ENCODE results near the gene ATXN7L3. TPM values are rescaled to one million over a fixed set of nuclear protein-coding genes. Genes with fewer than 3 reads are reported as not detected.
A peak's percentile ranks its signal among the peaks of the same experiment; 100 is the strongest.

Gene ATXN7L3
- total RNA-seq, 4 donors from 2014 or later = 39.3 to 46.0 (median 40.6) TPM

DNA sequence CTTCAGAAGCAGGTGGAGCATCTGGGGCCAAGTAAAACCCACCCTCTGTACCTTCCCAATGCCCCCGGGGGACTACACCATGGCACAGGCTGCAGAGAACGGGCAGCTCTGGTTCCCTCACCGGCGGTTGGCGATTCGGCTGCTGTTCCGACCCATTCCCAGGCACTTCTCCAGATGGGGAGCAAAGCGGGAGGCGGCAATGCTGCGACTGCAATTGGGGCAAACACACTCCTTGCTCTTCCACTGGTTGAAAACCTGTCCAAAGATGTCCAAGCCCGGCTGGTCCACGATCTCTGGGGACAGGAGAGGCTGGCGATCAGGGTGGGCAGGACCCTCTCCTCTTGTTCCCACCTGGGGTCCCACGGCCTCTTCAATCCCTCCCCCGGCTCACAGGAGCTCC is 2.6 kb downstream of the ATXN7L3 start:
- TF ChIP-seq, protein P1, sequence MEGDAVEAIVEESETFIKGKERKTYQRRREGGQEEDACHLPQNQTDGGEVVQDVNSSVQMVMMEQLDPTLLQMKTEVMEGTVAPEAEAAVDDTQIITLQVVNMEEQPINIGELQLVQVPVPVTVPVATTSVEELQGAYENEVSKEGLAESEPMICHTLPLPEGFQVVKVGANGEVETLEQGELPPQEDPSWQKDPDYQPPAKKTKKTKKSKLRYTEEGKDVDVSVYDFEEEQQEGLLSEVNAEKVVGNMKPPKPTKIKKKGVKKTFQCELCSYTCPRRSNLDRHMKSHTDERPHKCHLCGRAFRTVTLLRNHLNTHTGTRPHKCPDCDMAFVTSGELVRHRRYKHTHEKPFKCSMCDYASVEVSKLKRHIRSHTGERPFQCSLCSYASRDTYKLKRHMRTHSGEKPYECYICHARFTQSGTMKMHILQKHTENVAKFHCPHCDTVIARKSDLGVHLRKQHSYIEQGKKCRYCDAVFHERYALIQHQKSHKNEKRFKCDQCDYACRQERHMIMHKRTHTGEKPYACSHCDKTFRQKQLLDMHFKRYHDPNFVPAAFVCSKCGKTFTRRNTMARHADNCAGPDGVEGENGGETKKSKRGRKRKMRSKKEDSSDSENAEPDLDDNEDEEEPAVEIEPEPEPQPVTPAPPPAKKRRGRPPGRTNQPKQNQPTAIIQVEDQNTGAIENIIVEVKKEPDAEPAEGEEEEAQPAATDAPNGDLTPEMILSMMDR (IDR thresholded peaks at IDR 0.05 in 4 of 5, conservative IDR thresholded peaks at IDR 0.05 in 1 of 5) = no peak
- TF ChIP-seq POLR2A (IDR thresholded peaks at IDR 0.05) = no peak
- in situ Hi-C loops (cut with MboI; ENCODE audit: low sequenced_read_pairs in 4 of 4) = no loop called here
- Histone ChIP-seq H3K27ac (peak overlapping the region in 2 of 4 donors; percentile 94 to 98), H3K4me1 (peaks cover 9 to 15% of the 10 kb centered on the region in 2 donors), H3K36me3 (peaks cover 0 to 37% of the 10 kb centered on the region in 2 donors), H3K4me3 (no peak overlapping the region), H3K27me3 (no peaks in the 10 kb centered on the region), H3K9me3 (no peaks in the 10 kb centered on the region)
- intact Hi-C loops (cut with DNase I; ENCODE audit: low total_unique reads) = no loop called here
- ATAC-seq (no peak), DNase-seq (no peak)

DNA sequence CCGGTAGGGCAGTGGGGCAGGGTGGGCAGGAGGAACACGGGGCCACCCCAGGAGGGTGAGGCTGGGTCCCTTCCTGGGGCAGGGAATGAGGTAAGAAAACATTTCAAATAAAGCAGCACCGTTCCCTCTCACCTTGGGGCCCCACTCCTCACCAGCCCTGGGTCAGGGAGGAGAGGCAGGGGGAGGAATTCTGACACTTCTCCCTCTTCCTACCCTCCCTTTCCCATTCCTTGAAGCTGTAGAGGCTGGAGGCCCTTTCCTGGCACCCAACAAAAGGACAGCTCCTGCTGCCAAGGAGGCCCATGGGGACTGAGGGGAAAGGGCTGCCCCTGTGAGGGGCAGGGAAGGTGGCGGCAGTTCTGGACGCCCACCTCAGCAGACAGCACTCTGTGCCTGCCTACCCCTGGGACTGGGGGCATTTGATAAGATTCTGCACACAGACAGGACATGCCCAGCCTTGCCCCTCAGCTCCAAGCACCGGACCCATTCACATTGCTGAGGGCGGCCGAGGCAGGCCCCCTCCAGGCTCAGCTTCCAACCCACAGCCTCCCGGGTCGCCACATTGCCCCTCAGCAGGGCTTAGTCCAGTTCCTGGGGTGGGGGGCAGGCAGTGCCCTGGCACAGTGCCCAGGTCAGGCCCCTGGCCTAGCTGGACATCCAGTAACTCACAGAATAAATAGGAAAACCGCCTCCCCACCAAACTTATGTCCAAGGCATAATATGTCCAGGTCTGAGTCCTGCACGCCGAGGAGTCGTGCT is 6.2 kb downstream of the ATXN7L3 start:
- Histone ChIP-seq H3K27ac (no peak overlapping the region), H3K4me3 (no peak overlapping the region), H3K36me3 (peaks cover 0 to 58% of the 10 kb centered on the region in 2 donors), H3K27me3 (no peaks in the 10 kb centered on the region), H3K9me3 (no peaks in the 10 kb centered on the region), H3K4me1 (peaks cover 7 to 9% of the 10 kb centered on the region in 2 donors)
- intact Hi-C loops (cut with DNase I; ENCODE audit: low total_unique reads) = no loop called here
- TF ChIP-seq, protein P1 (IDR thresholded peaks at IDR 0.05 in 4 of 5, conservative IDR thresholded peaks at IDR 0.05 in 1 of 5) = no peak
- TF ChIP-seq POLR2A (IDR thresholded peaks at IDR 0.05) = no peak
- DNase-seq (no peak), ATAC-seq (no peak)
- in situ Hi-C loops (cut with MboI; ENCODE audit: low sequenced_read_pairs in 4 of 4) = no loop called here

GRCh38 chr17:44192750-44193149 is 6.9 kb downstream of the ATXN7L3 start:
- no peak for DNase-seq
- TF ChIP-seq POLR2A (IDR thresholded peaks at IDR 0.05) = no peak
- TF ChIP-seq, protein P1 (IDR thresholded peaks at IDR 0.05 in 4 of 5, conservative IDR thresholded peaks at IDR 0.05 in 1 of 5) = no peak
- Histone ChIP-seq H3K36me3 (peaks cover 0 to 58% of the 10 kb centered on the region in 2 donors), H3K4me1 (peaks cover 7 to 9% of the 10 kb centered on the region in 2 donors), H3K9me3 (no peaks in the 10 kb centered on the region), H3K27ac (no peak overlapping the region), H3K4me3 (no peak overlapping the region), H3K27me3 (no peaks in the 10 kb centered on the region)
- intact Hi-C loops (cut with DNase I; ENCODE audit: low total_unique reads) (no loop called here), in situ Hi-C loops (cut with MboI; ENCODE audit: low sequenced_read_pairs in 4 of 4) (no loop called here)
- ATAC-seq = no peak

DNA sequence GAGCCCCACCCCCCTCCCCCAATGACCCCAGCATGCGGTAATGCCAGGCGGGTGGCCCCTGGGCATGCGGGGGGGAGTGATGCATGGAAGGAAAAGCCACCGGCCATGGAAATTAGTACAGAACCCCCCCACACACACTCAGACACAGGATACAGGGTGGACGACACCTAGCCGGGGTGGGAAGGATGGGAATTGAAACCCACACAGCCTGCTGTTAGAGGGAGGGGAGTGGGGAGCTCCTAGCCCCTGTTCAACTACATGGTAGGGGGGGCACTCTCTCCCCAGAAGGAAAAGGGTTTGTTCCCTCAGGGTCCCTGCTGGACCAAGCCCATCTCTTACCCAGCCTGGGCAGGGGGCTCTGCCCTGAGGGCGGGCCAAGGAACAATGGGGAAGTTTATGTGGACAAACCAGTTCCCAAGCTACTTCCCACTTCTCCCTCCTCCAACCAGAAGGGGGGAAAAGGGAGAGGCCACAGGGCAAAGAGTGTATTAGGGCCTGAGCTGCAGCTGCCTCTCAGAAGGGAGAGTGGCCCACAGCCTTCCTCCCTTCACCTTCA is 7.7 kb downstream of the ATXN7L3 start:
- H3K9me3 ChIP-seq = no peaks in the 10 kb centered on the region
- peaks cover 9 to 13% of the 10 kb centered on the region in 2 donors for H3K4me1 ChIP-seq
- in situ Hi-C loops (cut with MboI; ENCODE audit: low sequenced_read_pairs in 4 of 4) (no loop called here), intact Hi-C loops (cut with DNase I; ENCODE audit: low total_unique reads) (no loop called here)
- H3K36me3 ChIP-seq = peaks cover 0 to 50% of the 10 kb centered on the region in 2 donors
- no peak for ATAC-seq
- TF ChIP-seq, protein P1 (IDR thresholded peaks at IDR 0.05 in 4 of 5, conservative IDR thresholded peaks at IDR 0.05 in 1 of 5) = no peak
- no peak for TF ChIP-seq POLR2A (IDR thresholded peaks at IDR 0.05)
- peak overlapping the region in 1 of 4 donors; percentile 38 for H3K27ac ChIP-seq
- no peaks in the 10 kb centered on the region for H3K27me3 ChIP-seq
- no peak overlapping the region for H3K4me3 ChIP-seq
- no peak for DNase-seq
